Measurements from ENCODE around the gene RIN3.
"Not testable (repeated sequence)": the region's sequence is repeated elsewhere in the genome, so short reads cannot be mapped to it uniquely, and the experiment has no call there.

Gene RIN3

DNA sequence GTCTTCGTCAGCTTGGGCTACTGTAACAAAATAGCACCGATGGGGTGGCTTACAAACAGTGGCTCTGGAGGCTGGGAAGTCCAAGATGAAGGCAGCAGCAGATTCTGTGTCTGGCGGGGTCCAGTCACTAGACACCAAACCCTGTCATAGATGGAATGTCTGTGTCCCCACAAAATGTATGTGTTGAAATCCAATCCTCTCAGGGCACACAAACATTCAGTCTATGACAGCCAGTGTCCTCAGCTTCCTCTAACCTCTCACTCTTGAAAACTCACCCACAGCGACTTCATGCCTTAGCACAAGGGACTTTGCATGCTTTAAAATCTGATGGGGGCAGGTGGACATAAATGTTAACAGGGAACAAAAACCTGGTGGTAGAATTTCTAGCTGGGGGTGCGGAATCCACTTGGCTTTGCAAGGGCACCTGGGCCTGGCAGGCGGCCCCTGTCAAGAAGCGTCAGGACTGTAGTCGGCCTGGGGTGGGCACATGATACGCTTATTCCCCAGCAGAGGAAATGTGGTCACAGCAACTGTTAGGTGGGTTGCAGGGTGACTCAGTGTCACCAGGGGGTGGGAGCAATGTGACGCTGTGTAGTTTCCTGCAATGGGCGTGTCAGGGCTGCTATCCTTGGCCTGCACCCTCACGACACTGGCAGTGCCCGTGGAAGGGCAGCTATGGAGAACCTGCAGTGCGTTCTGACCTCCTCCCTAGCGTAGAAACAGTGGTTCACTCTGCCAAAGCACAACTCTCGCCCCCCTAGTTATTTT is 17.7 kb downstream of the RIN3 start:
- no peak for DNase-seq

GRCh38 chr14:92532490-92533163 is 19.0 kb downstream of the RIN3 start:
- DNase-seq, result no peak

- DNase-seq, result no peak
Measured at GRCh38 chr14:92534932-92535643, 21.5 kb downstream of the RIN3 start.

- DNase-seq, result not testable (repeated sequence)
Measured at GRCh38 chr14:92536231-92536630, 22.6 kb downstream of the RIN3 start.

GRCh38 chr14:92538412-92538985 is 24.9 kb downstream of the RIN3 start:
- DNase-seq, result no peak

DNA sequence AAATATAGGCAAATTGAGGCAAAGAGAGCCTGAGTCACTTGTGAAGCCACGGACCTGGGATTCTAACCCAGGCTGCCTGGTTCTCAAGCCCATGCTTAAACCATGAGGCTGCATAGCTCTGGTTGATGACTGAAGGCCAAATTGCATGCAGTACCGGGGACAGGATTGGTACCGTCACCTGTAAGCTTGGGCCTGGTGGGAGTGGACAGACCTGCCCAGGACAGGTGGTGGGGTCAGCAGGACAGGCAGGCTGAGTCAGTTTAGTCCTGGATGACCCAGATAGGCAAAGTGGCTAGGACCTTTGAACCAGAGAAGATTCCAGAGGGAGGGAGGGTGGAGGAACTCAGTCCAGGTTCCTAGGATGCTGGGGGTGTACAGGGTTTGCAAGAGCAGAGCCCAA is 25.8 kb downstream of the RIN3 start:
- DNase-seq, result no peak

GRCh38 chr14:92539875-92540274 is 26.3 kb downstream of the RIN3 start:
- no peak for DNase-seq

GRCh38 chr14:92540472-92541048 is 27.0 kb downstream of the RIN3 start:
- DNase-seq, result no peak

GRCh38 chr14:92542766-92543554 is 29.4 kb downstream of the RIN3 start:
- DNase-seq, result no peak

GRCh38 chr14:92544051-92544720 is 30.6 kb downstream of the RIN3 start:
- no peak for DNase-seq

DNA sequence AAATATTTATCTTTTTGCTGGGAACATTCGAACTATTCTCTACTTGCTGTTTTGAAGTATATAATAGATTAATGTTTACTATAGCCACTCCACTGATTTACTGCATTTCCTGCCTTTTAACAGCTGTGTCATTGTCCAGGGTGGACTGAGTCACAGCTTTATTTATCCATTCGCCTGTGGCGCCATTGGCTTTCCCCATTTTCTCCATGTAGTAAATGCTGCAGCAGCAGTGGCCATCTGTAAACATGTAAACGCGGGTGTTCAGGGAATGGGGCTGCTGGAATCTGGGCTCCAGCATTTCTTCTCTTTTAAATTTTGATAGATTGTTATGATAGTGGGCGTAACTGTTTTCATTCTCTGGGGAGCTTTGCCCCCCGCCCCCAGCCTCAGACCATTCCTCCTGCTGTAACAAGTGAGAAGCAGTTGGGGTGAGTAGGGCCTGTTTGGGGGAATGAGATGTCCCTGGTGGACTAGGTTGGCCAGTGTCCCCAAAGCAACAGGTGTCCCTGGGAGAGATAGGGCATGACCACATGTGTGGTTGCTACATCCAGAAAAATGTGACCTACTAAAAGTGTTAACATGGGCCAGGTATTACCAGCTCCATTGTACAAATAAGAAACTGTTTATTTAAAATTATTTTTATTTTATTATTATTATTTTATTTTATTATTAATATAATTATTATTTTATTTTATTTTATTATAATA is 32.9 kb downstream of the RIN3 start:
- no peak for DNase-seq

- no peak for DNase-seq
Measured at GRCh38 chr14:92549105-92549858, 35.7 kb downstream of the RIN3 start.

- no peak for DNase-seq
Measured at GRCh38 chr14:92549859-92550230, 36.3 kb downstream of the RIN3 start.

GRCh38 chr14:92551044-92551841 is 37.7 kb downstream of the RIN3 start:
- no peak for DNase-seq

DNA sequence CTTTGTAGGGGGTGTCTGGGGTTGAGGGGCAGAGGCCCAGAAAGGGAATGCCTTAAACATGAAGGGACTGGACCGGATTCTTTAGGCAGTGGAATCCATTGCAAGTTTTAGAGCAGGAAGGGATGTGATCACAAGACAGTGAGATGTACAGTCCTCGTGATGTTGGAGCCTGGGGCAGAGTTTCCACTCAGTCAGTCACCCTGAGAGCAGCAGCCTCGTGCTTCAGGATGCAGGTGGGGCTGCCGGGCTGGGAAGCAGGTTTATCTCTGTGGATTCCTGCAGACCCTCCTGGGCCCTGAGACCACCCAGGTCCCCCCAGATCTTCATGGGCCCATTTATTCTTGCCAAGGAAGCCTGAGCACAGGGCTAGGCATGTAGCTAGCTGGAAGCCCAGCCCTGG is 38.5 kb downstream of the RIN3 start:
- DNase-seq, result no peak

DNA sequence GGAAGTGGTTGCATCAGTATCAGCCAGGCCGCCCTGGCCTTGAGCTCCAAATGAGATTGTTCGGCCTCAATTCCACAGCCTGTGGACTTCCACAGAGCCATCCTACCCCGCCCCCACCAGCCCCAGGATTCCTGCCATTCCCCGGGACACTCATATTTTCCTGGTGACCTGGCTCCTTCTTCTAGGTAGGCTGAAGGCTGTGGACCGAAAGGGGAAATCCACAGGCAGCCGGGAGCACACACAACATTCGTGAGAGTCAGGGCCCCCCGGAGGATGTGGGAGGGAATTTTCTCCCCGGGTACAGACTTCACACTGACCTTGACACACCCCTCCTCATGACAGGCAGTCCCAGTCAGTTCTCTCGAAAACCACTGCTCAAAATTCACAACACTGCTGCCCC is 39.9 kb downstream of the RIN3 start:
- no peak for DNase-seq

DNA sequence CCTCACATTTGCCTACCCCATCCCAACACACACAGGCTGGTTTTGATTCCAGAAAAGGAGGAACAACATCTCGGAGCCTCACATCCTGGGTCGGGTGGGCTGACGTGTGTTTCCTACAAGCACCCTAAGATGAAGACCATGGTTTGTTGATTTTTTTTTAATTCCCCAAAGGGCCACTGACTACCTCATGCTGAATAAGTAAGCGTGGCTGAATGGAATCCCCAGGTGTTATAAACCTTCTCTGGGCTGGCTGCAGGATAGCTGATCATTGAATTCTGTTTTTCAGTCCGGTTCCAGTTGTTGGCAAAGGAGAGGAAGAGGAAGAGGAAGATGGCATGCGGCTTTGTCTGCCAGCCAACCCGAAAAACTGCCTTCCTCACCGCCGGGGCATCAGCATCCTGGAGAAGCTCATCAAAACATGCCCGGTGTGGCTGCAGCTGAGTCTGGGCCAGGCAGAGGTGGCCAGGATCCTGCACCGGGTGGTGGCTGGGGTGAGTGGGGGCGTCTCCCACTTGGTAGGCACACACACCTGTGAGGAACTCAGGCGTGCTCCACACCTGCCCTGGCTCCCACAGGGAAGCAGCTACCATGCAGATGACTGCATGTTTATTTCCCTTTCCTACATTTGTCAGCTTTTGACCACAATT is 42.0 kb downstream of the RIN3 start:
- no peak for DNase-seq

GRCh38 chr14:92556255-92556741 is 42.7 kb downstream of the RIN3 start:
- no peak for DNase-seq

Data from retina (tissue), 1 donor.